Stimulated activated CD8-positive, alpha-beta memory T cell treated with anti-CD3 and anti-CD28 coated beads, Interleukin-4, amount 100 ng/mL, for 24 hours (primary cell): Measurements from ENCODE around the gene LAMC2.

ENCODE experiments used
- DNase-seq: peaks from one replicate; pipeline ENCODE4 v3.0.0-alpha.2; 2020; ENCODE audit warnings: low read depth

The LAMC2 gene

DNA sequence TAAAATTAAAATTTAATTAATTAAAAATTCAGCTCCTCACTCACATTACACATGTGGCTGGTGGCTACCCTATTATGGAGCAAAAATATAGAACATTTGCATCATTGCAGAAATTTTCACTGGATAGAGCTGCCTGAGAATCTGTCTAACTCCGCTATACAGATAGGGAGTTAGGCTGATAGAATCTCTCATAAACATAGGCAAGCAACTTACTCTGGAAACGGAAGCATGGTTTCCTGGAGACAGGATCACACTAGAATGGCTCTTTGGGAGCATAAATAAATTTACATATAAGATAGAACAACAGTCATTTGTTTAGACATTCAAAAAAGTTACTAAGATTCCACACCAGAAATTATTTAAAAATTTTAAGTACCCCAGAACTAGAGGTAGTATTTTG lies 12.2 kb upstream of the LAMC2 start:
- no peak for DNase-seq

DNA sequence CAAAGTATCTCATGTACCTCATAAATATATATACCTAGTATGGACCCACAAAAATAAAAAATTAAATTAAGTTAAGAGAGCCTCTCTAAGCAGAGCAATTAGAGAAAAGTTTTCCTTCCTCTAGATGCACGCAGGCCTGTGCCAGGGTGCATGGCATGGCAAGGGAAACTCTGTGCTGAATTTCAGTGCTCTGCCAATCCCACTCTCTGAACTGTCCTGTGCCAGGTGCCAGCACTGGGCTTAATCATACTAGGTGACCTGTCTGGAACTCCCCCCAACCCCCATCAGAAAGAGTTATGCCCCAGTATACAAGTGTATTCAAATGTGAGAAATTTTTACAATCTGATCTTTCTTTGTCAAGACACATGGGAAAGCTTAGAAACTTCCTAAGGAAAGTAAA lies 10.4 kb upstream of the LAMC2 start:
- no peak for DNase-seq

DNA sequence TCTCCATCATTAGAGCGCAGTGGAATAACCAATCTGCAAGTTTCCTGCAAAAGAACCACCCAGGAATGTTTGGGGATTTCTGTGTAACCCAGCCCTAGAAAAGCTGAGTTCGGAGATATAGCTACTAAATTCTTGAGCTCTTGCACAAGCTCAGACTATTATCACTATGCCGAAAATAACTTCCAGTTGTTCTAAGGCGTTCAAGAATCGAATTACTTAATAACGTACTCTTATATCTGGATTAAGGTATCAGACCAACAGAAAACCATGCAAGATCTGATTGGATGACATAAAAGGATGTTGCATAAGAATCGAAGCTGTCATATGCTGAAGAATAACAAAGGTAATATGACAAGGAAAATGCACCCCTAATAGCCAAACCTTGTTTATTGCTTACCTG lies 7.5 kb upstream of the LAMC2 start:
- DNase-seq = no peak

DNA sequence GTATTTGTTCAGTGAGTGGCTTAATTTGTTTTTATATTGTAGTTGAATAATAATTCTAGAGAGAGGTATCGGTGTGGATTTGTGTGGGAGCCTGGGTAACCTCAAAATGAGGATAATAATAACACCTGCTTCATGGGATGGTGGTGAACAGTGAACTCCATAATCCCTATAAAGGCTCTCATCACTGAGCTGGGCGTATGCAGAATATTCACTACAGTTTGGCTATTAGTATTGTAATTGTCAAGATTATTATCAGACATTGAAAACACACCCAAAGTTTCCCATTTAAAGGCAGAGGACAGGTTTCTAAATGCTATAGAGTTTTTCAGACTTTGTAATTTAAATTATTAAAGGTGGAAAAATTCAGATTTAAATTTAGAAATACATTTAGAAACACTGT lies 7.0 kb upstream of the LAMC2 start:
- DNase-seq = no peak

DNA sequence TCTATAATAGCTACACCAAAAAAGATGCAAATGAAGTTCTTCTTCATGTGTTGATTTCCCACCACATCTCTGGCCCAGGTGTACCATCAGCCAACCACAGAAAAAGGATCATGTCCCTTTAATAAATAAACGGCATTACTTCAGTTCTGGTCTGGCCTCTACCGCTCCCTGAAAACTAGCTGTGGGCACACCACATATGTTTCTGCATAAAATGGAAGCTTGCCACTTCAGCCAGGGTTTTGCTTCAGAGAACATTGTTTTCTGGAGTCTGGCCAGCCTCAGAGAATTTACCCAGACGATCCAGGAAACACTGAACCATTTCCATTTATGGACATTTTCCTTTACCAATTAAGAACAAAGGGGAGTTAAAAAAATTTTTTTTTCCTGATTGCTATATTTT lies 5.8 kb upstream of the LAMC2 start:
- DNase-seq = no peak

DNA sequence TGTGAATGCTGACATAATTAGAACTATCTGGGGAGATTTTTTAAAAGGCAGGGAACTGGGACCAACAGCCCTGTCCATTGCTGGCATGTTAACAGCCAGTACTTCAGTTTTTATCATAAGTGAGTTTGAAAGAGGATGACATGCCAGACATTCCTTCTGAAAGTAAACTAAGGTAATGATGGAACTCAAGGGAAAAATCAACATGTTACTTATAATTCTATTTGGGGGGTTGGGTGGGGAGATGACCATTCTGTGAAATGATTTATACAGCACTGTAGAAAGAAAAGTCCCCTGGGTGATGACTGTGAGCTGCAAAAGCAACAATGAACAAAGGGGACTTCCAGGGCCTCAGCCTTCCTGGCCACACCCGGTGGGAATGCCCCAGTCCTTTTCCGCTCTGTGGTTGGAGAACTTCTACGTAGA lies 5.4 kb upstream of the LAMC2 start:
- no peak for DNase-seq

DNA sequence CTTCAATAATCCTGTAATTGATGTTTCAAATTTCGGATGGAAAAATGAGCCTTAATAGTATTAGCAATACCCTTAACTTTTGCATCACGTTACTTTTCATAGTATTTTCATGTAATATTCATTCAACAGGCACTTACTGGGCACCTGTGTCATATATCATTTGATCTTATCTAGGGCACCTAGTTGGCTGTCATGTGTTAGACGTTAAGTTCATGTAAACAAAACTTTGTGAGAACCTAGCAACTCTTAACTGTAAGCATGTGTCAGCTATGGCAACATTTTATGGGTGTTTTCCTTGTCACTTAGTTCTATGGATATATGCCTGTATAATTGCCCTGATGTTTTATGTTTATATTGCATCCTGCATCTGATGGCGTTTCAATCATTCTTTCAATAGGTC lies 777 bp downstream of the LAMC2 start:
- DNase-seq = no peak

DNA sequence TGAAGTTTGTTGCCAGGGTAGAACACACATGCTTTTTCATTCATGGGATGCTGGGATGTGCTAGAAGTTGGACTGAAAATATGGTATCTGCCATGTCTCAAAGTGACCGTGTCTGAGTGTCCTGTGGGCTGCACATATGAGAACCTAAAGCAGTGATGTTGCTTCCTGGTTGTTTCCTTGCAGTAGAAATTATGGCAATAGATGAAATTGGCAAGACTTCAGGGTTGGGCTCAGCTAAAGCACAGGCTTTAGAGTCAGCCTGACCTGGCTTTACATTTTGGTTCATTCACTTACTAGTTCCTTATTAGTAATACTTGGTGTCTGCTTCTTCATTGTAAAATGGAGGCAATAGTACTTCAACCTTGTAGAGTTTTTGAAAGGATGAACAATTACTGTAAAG lies 2.2 kb downstream of the LAMC2 start:
- DNase-seq = no peak

DNA sequence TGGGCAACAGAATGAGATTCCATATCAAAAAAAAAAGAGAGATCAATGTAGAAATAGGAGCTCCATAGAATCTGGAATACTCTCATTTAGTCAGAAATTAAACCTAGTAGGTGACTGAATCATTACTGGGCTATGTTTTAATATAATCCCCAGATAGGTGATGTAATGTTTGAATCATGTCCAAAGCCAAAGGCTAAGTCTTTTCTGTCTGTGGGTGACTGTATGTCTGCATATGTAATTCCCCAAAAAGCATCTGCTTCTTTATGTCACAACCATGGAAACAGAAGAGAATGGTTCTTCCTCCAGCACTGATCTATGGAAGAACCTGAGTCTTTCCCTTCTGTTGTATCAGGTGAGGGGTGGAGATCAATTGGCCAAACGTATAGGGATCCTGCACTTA lies 5.8 kb downstream of the LAMC2 start:
- no peak for DNase-seq

DNA sequence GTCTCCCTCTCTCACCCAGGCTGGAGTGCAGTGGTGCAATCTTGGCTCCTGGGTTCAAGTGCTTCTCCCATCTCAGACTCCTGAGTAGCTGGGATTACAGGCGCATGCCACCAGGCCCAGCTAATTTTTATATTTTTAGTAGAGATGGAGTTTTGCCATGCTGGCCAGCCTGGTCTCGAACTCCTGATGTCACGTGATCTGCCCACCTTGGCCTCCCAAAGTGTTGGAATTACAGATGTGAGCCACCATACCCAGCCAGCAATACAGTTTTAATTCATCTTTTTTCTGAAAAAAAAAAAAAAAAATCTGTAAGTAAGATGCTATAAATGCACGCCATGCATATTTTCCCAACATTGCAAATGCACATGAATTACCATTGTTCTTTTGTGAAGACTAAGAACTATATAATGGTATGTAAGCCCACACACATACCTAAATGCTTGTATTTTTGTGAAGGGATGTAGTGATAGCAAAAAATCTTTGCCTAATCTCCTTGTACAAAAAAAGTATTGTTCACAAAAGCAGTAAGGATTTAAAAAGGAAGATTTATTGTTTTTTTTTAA lies 8.0 kb downstream of the LAMC2 start:
- DNase-seq = no peak

DNA sequence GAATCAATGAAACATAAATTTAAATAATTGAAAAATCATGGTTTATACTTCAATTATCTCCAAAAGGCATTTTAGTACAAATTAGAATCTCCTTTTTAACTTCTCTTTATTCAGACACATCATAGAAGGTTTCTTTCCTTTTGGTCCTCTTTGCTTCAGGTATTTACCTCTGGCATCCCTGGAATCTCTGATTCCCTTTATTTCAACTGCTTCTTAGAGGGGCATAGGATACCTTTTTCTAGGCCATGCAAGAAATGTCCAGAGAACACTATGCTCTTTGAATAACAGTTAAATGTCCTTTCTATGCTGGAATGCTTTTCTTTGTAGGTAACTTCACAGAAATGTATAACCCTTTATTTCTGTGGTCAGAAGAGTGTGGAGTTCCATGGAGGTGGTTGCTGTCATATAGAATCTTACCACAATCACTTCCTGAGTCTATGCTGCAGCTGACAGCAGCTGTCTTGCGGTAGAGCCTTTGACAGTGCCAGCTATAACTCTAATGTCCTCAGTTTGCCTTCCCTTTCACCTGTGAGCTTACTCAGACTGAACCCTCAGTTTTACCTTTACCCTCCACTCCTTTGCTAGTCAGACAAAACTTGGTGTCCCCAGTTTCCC lies 8.6 kb downstream of the LAMC2 start:
- no peak for DNase-seq

DNA sequence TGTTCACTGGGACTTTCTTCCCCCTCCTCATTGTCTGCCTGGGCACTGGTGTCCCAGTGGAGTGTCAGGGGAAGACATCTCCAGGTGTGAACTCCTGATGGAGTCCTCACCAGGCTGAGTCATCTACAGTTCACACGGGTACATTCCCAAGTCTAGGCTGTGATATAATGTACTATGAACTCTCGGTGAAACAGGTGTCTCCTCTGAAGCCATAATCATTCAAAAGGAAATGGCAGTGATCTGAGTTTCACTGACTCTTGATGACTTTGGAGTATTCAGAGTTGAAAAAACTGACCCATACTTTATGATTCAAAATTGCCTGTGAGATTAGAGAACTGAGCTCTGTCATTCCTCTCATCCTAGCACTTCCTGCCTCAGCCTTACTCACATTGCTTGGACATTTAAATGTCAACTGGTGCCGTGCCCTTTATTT lies 9.1 kb downstream of the LAMC2 start:
- no peak for DNase-seq

DNA sequence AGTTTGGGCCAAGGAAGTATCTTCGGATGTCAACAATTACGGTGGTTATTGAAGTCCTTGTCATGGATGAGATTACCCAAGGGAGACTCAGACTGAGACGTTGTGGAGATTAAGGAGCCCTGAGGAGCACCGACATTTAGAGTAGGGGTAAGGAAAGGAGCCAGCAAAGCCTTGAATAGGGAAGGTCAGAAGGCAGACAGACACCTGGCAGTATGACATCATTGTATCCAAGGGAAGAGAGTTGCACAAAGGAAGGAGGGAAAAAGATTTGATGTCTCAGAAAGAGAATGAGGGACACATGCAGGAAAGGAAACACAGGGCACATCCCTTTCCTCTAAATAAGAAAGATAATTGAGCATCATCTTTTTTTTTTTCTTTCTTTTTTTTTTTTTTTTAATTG lies 11.7 kb downstream of the LAMC2 start:
- DNase-seq = no peak

DNA sequence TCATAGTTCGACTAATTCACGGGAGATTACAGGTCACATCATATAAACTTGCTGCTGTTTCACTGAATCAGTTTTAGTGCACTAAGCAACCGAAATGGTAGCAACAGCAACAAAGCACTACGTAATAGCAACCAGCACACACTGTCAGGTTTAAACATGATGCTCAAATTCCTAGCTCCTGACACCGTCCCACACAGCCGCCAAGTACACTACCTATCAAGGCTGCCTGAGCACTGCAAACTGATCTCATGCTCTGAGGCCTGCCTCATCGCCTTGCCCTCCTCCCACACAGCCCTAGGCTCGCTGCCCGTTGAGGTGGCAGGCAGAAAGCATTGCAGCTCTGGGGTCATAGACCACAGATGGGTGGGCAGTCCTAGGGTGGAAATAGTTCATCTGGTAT lies 12.4 kb downstream of the LAMC2 start:
- DNase-seq = no peak

DNA sequence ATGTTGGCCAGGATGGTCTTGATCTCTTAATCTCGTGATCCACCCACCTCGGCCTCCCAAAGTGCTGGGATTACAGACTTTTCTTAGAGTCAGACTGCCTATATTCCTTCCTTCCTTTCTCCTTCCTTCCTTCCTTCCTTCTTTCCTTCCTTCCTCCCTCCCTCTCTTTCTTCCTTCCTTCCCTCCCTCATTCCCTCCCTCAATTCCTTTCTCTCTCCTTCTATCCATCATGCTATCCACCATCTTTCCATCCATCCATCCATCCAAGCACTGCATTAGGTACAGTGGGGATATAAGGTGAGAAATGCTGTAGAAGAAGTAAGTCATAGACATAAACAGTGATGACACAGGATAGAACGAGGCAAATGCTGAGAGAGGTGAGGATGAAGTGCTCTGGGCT lies 13.2 kb downstream of the LAMC2 start:
- no peak for DNase-seq

DNA sequence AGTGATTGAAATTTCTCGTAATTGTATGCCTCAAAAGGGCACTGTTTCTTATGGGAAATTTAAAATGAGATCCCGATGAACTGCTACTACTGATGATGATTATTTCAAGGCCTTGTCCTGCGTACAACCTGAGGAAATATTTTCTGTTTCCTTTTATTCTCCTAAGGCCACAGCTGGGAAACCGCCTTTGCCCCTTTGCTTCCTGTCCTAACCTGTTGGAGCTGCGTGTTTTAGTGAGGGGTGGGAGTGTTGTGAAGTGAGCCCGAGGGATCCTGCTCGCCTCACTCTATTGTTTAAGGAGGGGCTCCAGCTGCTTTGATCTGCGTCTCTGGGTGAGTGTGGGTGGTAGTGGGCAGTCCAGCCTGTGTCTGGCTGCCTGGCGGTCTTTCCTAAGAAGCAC lies 14.4 kb downstream of the LAMC2 start:
- no peak for DNase-seq

DNA sequence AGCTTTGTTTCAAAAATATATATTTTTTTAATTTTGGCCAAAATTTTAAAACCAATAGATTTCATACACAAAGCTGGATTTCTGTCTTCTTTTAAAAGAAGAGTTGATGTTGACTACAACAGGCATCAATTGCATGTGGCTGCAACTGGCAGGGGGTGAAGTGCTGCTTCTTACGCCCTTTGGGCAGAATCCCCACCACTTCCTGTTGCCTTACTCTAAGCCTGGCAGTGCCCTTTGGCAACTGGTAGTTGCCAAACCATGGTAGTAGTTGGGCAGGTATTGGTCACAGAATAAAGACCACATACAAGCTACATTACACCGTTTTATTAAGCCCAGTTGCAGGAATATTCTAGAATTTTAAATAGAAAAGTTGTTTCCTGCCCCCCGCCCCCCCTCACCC lies 17.0 kb downstream of the LAMC2 start:
- no peak for DNase-seq

DNA sequence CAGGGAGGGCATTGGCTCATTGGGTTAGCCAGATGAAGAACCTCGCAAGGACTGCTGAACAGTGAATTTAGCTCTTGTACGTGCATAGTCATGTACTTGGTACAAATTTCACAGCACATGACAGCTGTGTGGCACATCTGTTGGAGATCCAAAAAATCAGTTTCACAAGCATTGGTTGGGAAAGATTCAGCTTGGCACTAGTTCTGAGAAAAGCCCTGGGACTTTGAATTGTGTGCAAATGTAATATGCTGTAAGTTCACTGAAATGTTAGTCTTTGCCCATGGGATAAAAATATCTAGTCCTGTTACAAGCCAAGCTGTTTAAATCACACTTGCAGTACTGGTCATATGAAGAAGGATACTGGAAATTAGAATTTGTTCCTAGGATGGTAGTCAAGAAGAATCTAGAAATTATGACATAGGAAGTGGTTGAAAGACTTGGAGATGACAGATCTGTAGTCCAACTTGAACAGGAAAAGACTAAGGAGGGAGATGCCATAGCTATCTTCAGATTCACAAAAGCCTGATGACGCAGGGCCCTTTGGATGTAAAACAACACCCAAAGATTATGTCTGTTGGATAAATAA lies 19.2 kb downstream of the LAMC2 start:
- no peak for DNase-seq

DNA sequence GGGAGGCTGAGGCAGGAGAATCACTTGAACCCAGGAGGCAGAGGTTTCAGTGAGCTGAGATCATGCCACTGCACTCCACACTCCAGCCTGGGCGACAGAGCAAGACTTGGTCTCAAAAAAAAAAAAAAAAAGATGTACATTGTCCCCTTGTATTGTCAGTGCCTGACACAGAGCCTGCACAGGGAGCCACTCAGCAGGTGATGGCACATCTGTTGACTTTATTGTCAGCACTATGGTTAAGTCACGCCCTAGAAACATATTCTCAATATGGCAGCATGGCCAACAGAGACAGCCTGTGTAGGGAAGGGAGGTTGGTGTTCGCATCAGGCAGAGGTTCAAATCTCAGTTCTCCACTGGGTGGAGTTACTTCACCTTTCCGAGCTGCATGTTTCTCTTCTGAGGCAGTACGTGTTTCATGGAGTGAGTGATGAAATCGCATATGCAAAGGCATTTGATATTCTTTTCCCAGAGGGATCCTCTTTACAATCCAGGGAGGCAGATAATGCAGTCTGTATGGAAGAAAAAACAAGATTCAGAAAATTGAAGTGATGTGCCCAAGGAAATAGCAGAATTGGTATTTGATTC lies 20.6 kb downstream of the LAMC2 start:
- no peak for DNase-seq

DNA sequence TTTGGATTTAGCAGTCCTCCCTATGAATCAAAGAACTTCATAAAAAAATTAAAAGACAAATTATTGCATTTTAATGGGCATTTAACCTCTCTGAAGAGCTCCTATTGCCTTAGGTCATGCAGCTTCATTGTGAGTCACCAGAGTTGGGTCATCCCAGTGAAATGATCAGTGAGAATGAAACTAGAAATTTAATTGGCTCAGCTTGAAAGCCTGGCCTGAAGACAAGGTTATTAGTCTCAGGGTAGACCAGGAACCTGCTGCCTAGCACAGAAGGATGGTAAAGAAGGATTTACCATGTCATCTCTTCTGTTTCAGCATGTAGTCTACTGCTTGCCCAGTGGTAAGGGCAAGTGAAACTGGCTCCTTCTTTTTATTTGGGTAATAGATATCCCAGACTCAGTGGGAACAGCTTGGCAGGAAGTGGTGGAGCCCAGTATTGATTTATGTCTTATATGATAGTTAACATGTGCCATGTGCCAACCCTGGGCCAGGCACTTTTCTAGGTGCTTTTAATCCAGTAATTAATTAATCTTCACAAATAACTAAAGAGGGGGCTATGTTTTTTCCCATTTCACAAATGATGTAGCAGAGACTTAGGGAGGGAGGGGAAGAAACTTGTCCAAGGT lies 23.6 kb downstream of the LAMC2 start:
- no peak for DNase-seq

DNA sequence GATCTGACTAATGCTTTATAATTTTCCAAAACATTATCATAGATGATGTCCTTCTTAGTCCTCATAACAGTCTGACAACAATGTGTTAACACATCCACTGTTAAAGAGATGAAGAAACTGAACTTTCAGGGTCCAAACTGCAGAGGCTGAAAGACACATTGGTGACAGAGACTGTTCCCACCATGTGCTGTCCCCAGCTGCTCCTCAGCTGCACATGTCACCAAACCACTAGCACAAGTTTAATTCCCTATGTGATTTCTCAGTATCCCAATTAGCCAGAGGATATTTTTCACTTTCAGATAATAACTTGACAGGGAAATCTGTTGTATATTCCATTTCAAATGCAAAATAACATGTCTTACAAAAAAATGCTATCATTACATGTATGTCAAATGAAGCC lies 24.6 kb downstream of the LAMC2 start:
- DNase-seq = no peak

DNA sequence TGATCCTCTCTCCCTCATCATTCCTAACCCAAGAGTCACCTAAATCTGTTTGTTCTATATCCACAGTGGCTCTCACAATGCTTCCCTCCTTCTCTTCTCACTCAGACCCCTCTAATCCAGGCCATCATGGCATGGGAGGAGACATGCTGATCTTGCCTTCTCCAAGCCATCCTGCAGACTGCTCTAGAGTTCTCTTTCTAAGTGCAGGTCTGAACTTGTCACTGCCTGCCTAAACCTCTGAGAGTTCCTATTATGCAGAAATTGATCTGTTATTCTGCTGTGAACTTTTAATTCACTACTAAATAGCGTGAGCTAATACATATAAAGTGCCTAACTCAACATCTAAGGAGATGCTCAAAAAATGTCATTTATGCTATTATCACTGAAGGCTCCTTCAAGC lies 26.8 kb downstream of the LAMC2 start:
- no peak for DNase-seq
